B cell (primary cell): ENCODE measurements around the gene CRISPLD2. TPM values are rescaled to one million over a fixed set of nuclear protein-coding genes. Genes with fewer than 3 reads are reported as not detected.

ENCODE experiments used
- ATAC-seq: fragments of 200-7000 bp; cut with Tn5 transposase; one replicate; pipeline ENCODE4 v1.10.0; 2021; ENCODE audit warnings: low read depth, mild to moderate bottlenecking, moderate number of reproducible peaks, moderate library complexity
- CTCF ChIA-PET: fragments of 350-600 bp; sonication (Branson Sonifier 250); formaldehyde crosslinking; loops from one replicate; lab custom pipeline; 2021; ENCODE audit warnings: antibody characterized with exemption, inconsistent platforms; lab: Charles Lee
- POLR2A ChIA-PET: fragments of 350-600 bp; sonication (Branson Sonifier 250); formaldehyde crosslinking; loops from one replicate; lab custom pipeline; 2021; ENCODE audit warnings: antibody characterized with exemption; lab: Charles Lee
- DNase-seq: peaks from one replicate; pipeline ENCODE4 v3.0.0; 2013
- H2AFZ ChIP-seq: 2 replicates; pipeline ENCODE4 v1.6.1; 2012; ENCODE audit warnings: mild to moderate bottlenecking, low read depth, low read length; ENCODE audit not compliant: insufficient read depth, poor library complexity, severe bottlenecking
- H3K27ac ChIP-seq, 2 donors: 1 replicate in 1 of 2; 2 replicates in 1 of 2; pipeline ENCODE4 v1.5.1; 2012 to 2013; ENCODE audit warnings: low read length in 2 of 2, mild to moderate bottlenecking in 2 of 2, moderate library complexity in 1 of 2
- H3K27me3 ChIP-seq, 4 experiments: fragments of 200-600 bp in 1 of 4; sonication (generic) in 1 of 4; replicated peaks in 1 of 4; 1 replicate in 2 of 4; 2 replicates in 2 of 4; pipeline versions ENCODE4 v1.6.1 to v1.7.0; 2013 to 2016; ENCODE audit warnings: low read length in 3 of 4, mild to moderate bottlenecking in 2 of 4, mixed read lengths in 1 of 4, moderate library complexity in 1 of 4; ENCODE audit not compliant: insufficient read depth in 4 of 4, control insufficient read depth in 3 of 4; ENCODE audit errors: control extremely low read depth in 1 of 4
- H3K36me3 ChIP-seq, 2 experiments: replicated peaks in 1 of 2; 1 replicate in 1 of 2; 2 replicates in 1 of 2; pipeline versions ENCODE4 v1.6.1 to v1.7.1; 2013; ENCODE audit warnings: low read length in 1 of 2; ENCODE audit not compliant: insufficient read depth in 2 of 2, control insufficient read depth in 1 of 2; ENCODE audit errors: control extremely low read depth in 1 of 2, extremely low read depth in 1 of 2
- H3K4me1 ChIP-seq, 2 donors: fragments of 200-600 bp in 1 of 2; sonication (generic) in 1 of 2; 1 replicate in 1 of 2; 2 replicates in 1 of 2; pipeline versions ENCODE4 v1.5.1 to v1.6.1; 2013 to 2017; ENCODE audit warnings: low read length in 2 of 2; ENCODE audit not compliant: control insufficient read depth in 2 of 2, insufficient read depth in 2 of 2
- H3K4me2 ChIP-seq: replicated peaks from 2 replicates; pipeline ENCODE3; 2012; ENCODE audit warnings: mild to moderate bottlenecking, low read depth, low read length; ENCODE audit not compliant: poor library complexity, severe bottlenecking
- H3K4me3 ChIP-seq, 5 experiments: fragments of 200-600 bp in 1 of 5; sonication (generic) in 1 of 5; 1 replicate in 3 of 5; 2 replicates in 2 of 5; pipeline versions ENCODE4 v1.5.1 to v1.7.0; 2011 to 2016; ENCODE audit warnings: low read length in 4 of 5, mild to moderate bottlenecking in 4 of 5, low read depth in 2 of 5, control low read depth in 1 of 5, moderate library complexity in 1 of 5; ENCODE audit not compliant: insufficient read depth in 1 of 5; ENCODE audit errors: control extremely low read depth in 1 of 5, extremely low read depth in 1 of 5
- H3K79me2 ChIP-seq: fragments of 200-600 bp; sonication (generic); one replicate; pipeline ENCODE4 v1.6.0; 2016; ENCODE audit warnings: low read length; ENCODE audit not compliant: control insufficient read depth, insufficient read depth
- H3K9ac ChIP-seq: fragments of 200-600 bp; sonication (generic); 2 replicates; pipeline ENCODE4 v1.6.1; 2017; ENCODE audit warnings: mild to moderate bottlenecking, low read length, moderate library complexity
- H3K9me3 ChIP-seq, 3 donors: one replicate each; pipeline versions ENCODE4 v1.6.1 to v1.7.1; 2013; ENCODE audit warnings: low read length in 2 of 3; ENCODE audit not compliant: control insufficient read depth in 2 of 3, insufficient read depth in 1 of 3; ENCODE audit errors: control extremely low read depth in 1 of 3
- H4K20me1 ChIP-seq: 2 replicates; pipeline ENCODE4 v1.6.0; 2012; ENCODE audit warnings: mild to moderate bottlenecking, low read length; ENCODE audit not compliant: insufficient read depth, control insufficient read depth, poor library complexity, severe bottlenecking
- H3K27ac Mint-ChIP-seq: one replicate; pipeline ENCODE4 v1.8.0; 2021; ENCODE audit warnings: mixed read lengths
- H3K27me3 Mint-ChIP-seq: one replicate; pipeline ENCODE4 v1.8.0; 2021; ENCODE audit warnings: mixed read lengths
- H3K4me1 Mint-ChIP-seq: one replicate; pipeline ENCODE4 v1.8.0; 2021; ENCODE audit warnings: mixed read lengths
- H3K4me3 Mint-ChIP-seq: one replicate; pipeline ENCODE4 v1.8.0; 2021; ENCODE audit warnings: mixed read lengths
- H3K9me3 Mint-ChIP-seq: one replicate; pipeline ENCODE4 v1.8.0; 2022; ENCODE audit warnings: mixed read lengths; ENCODE audit not compliant: insufficient read depth
- EZH2 ChIP-seq: IDR thresholded peaks from 2 replicates; pipeline ENCODE4 v1.6.1; 2012; ENCODE audit warnings: borderline replicate concordance, low read depth, mild to moderate bottlenecking, moderate library complexity, low read length; ENCODE audit not compliant: insufficient read depth, poor library complexity, severe bottlenecking
- WGBS: methylation state at CpG from one replicate; pipeline ENCODE4 v1.1.5; 2013; ENCODE audit warnings: missing lambda C conversion rate; ENCODE audit not compliant: insufficient coverage; 5-methylcytosine and 5-hydroxymethylcytosine counted together
- intact Hi-C: fragments of 100-400 bp; cut with micrococcal nuclease; formaldehyde crosslinking; loops from one replicate; pipeline ENCODE4 v1.10.0; 2022
- polyA plus RNA-seq: library from polyadenylated mRNA; depleted of rRNA; stranded (reverse); fragments of >200 nt; gene quantifications from 2 replicates; pipeline ENCODE4 v1.2.3, GENCODE V29; 2012
- total RNA-seq, 2 donors: library from RNA; stranded (reverse); fragments of 120-200 nt in 1 of 2; gene quantifications; 1 replicate in 1 of 2; 2 replicates in 1 of 2; pipeline versions ENCODE4 v1.2.3 to v1.2.4, GENCODE V29; 2013 to 2022
- TF ChIP-seq, protein P1 (sequence below): fragments of 200-600 bp; IDR thresholded peaks from one replicate; pipeline ENCODE4 v1.8.0; 2022; ENCODE audit warnings: antibody characterized with exemption, mild to moderate bottlenecking

CRISPLD2 gene
- total and polyA plus RNA-seq, 2 donors (not counting 1 experiment from before 2014, with no cell fraction given): 0.25 to 0.37 TPM

- Mint-ChIP-seq H3K9me3 (no peaks in the 10 kb centered on the region), H3K27me3 (peaks cover 40% of the 10 kb centered on the region), H3K4me3 (no peak overlapping the region), H3K4me1 (no peaks in the 10 kb centered on the region), H3K27ac (no peak overlapping the region)
- no peak overlapping the region for H3K4me3 ChIP-seq
- no peak overlapping the region for H3K9ac ChIP-seq
- DNase-seq (no peak), ATAC-seq (no peak)
- TF ChIP-seq, protein P1, sequence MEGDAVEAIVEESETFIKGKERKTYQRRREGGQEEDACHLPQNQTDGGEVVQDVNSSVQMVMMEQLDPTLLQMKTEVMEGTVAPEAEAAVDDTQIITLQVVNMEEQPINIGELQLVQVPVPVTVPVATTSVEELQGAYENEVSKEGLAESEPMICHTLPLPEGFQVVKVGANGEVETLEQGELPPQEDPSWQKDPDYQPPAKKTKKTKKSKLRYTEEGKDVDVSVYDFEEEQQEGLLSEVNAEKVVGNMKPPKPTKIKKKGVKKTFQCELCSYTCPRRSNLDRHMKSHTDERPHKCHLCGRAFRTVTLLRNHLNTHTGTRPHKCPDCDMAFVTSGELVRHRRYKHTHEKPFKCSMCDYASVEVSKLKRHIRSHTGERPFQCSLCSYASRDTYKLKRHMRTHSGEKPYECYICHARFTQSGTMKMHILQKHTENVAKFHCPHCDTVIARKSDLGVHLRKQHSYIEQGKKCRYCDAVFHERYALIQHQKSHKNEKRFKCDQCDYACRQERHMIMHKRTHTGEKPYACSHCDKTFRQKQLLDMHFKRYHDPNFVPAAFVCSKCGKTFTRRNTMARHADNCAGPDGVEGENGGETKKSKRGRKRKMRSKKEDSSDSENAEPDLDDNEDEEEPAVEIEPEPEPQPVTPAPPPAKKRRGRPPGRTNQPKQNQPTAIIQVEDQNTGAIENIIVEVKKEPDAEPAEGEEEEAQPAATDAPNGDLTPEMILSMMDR: no peak
- TF ChIP-seq EZH2: no peak
- H3K36me3 ChIP-seq: no peaks in the 10 kb centered on the region
- no peak overlapping the region for H3K4me2 ChIP-seq
- H4K20me1 ChIP-seq: no peaks in the 10 kb centered on the region
- H3K27me3 ChIP-seq: peaks cover 0 to 22% (median 5%) of the 10 kb centered on the region in 4 experiments
- CTCF ChIA-PET: interaction anchor here (0.6 kb wide), 1 partner anchor 15 kb away, joined by 3 read pairs; no protein-coding TSS in a partner anchor
- POLR2A ChIA-PET: no interaction called here
- peaks cover 0 to 3% (median 0%) of the 10 kb centered on the region in 3 donors for H3K9me3 ChIP-seq
- 79% methylated on average over 5 of the region's 8 CpGs for WGBS
- H3K27ac ChIP-seq: no peak overlapping the region
- no peaks in the 10 kb centered on the region for H3K79me2 ChIP-seq
- no peaks in the 10 kb centered on the region for H3K4me1 ChIP-seq
- no peak overlapping the region for H2AFZ ChIP-seq
- intact Hi-C loops: no loop called here
Observed at GRCh38 chr16:84825896-84826557, 6.2 kb downstream of the CRISPLD2 start.

GRCh38 chr16:84826558-84826941 lies 6.8 kb downstream of the CRISPLD2 start:
- POLR2A ChIA-PET: no interaction called here
- Histone ChIP-seq H3K4me2 (no peak overlapping the region), H3K4me3 (no peak overlapping the region), H2AFZ (no peak overlapping the region), H3K36me3 (no peaks in the 10 kb centered on the region), H4K20me1 (no peaks in the 10 kb centered on the region), H3K79me2 (no peaks in the 10 kb centered on the region), H3K4me1 (no peaks in the 10 kb centered on the region), H3K9ac (no peak overlapping the region), H3K27ac (no peak overlapping the region), H3K27me3 (peaks cover 0 to 18% (median 3%) of the 10 kb centered on the region in 4 experiments), H3K9me3 (peaks cover 0 to 3% (median 0%) of the 10 kb centered on the region in 3 donors)
- peaks cover 35% of the 10 kb centered on the region for H3K27me3 Mint-ChIP-seq
- no peaks in the 10 kb centered on the region for H3K4me1 Mint-ChIP-seq
- DNase-seq (no peak), ATAC-seq (no peak)
- WGBS: 97% methylated on average over 12 of the region's 13 CpGs
- no peak overlapping the region for H3K27ac Mint-ChIP-seq
- intact Hi-C loops: no loop called here
- CTCF ChIA-PET: interaction anchor here (0.6 kb wide), 1 partner anchor 15 kb away, joined by 3 read pairs; no protein-coding TSS in a partner anchor
- H3K4me3 Mint-ChIP-seq: no peak overlapping the region
- TF ChIP-seq, protein P1: no peak
- TF ChIP-seq EZH2: no peak
- no peaks in the 10 kb centered on the region for H3K9me3 Mint-ChIP-seq
